Measurements from ENCODE around the gene URB1.
A peak's percentile ranks its signal among the peaks of the same experiment; 100 is the strongest.
"Not testable (repeated sequence)": the region's sequence is repeated elsewhere in the genome, so short reads cannot be mapped to it uniquely, and the experiment has no call there.

Gene URB1

DNA sequence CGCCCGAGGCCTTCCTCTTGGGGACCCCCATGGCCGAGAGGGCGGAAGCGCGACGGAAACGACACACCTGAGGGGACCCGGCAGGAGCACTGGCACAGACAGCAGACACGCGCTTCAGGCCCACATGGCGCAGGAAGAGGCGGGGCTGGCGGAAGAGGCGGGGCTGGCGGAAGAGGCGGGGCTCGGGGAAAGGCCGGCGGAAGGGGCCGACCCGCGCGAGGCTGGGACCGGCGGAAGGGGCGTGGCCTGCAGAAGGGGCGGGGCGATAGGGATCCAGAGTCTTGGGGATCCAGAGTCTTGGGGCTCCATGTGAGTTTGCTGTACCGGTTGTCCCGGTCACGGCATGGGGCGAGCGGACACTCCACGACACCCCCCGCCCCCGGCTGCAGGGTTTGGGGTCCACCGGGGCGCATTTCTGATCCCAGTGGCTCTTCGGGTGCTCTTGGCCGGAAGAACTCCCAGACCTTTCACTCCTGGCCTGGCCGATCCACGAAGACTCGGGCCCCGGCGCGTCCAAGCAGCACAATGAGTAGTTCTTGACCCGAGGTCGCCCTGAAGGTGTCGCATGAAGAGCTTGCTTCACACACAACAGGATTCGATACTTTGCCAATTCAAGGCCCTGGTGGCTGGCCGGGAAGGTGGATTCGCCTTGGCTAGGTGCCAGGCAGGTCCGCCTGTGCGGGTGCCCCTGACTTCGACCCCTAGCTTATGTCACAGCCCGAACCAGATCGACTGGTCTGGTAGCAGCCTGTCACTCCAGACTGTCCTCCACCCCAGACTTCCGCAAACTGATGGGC, at the start of gene URB1:
URB1 (minus strand) TSS at position 133 of the 797 bp plus-strand sequence; CDS start at position 31, 102 bp downstream.
- DNase-seq = peak; percentile 87

DNA sequence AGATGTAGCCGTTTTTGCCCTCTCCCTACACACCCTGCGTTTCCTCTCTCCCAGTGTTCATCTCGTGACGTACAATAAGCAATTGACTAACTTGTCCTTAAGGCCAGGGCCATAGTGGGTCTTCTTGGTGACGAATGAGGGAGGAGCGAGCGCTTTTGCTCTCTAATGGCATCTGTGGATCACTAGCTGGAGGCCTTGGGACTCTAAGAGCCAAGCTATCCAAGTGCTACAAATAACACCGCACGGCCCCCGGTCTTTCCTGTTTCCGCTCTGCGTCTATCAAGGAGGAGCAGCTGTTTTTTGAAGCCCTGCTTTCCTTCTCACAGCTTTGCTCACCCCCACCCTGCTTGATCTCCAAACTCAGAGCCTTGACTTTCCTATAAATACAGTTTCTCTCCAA, 44.9 kb upstream of the URB1 start:
- DNase-seq = no peak

GRCh38 chr21:32432982-32433660, 40.3 kb upstream of the URB1 start:
- not testable (repeated sequence) for DNase-seq

DNA sequence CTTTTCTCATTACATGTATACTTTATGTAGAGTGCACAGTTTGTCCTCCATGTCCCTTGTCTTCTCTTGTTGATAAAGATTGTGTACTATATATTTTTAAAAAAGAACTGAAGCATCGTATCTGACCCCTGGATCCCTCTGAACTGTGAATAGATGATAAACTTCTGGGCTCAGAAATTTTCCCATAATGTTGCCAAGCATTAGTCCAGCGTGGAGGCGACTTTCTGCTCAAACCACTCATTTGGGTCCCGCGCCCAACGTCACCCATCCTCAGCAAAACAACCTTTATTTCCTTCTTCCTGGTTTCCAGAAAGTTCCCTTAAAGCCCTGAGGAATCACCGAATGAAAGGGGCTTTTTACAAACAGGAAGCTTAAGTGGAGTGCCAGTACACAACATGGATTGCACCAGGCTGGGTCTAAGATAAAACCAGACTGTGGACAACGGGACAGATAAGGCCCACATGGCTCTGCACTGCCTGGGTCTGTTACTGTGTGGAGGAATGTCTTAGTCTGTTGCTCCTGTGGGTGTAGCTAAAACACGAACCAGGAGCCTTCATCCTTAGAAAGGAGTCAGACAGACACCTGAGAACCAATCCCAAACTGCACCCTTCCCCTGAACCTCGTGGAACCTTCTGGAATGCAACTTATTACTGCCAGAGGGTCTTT, 35.3 kb upstream of the URB1 start:
- no peak for DNase-seq

DNA sequence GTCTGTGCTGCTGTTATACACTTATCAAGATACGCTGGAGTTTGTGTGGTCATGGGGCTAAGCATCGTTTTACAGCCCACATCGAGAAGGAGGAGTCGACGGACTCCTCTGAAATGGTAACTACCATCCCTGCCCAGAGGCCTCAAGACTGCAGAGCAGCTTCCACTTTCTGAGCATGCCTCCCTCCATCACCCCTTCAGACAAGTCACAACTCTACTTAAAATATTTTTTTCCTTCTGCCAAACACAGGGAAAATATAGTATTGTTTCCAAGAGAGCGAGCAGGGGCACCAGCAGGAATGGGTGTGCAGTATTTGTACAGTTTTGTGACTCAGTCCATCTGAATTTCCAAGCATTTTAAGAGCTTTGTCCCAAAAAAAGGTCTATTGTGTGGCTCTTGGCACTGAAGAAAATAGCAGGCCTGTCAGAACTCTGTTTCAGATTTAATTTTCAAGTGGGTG, 33.8 kb upstream of the URB1 start:
- no peak for DNase-seq

DNA sequence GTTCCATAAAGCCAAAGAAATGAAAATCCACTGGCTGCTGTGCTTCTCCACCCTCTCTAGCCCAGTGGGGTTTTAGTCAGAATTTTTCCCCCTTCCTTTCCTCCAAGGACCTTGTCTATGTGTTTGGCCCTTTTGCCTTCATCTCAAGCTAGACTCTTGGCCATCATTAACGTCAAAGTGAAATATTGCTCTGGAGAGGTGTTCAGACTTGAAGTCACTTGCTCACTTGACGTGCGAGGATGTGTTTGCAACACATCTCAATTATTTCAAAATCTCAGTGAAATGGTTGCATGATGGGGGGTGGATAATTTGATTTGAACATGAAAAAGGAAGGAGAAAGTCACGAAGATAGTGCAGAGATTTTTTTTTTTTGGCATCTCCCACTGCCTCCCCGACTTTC, 33.3 kb upstream of the URB1 start:
- DNase-seq = no peak

- DNase-seq = no peak
Measured at GRCh38 chr21:32425628-32426027, 32.8 kb upstream of the URB1 start.

DNA sequence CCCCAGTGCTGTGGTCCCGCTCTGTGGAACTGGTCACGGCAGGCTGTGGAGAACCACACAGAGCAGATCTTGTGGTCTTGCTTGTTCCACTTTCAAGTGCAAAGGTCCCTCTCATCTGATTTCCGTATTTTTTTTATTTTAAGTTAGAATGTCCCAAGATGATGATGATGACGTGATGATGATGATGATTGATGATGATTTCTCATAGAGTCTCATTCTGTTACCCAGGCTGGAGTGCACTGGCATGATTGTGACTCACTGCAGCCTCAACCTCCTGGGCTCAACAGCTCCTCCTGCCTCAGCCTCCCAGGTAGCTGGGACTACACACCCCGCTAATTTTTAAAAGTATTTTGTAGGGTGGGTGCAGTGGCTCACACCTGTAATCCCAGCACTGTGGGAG, 31.9 kb upstream of the URB1 start:
- DNase-seq = no peak

- DNase-seq = no peak
Measured at GRCh38 chr21:32424191-32424535, 31.4 kb upstream of the URB1 start.

DNA sequence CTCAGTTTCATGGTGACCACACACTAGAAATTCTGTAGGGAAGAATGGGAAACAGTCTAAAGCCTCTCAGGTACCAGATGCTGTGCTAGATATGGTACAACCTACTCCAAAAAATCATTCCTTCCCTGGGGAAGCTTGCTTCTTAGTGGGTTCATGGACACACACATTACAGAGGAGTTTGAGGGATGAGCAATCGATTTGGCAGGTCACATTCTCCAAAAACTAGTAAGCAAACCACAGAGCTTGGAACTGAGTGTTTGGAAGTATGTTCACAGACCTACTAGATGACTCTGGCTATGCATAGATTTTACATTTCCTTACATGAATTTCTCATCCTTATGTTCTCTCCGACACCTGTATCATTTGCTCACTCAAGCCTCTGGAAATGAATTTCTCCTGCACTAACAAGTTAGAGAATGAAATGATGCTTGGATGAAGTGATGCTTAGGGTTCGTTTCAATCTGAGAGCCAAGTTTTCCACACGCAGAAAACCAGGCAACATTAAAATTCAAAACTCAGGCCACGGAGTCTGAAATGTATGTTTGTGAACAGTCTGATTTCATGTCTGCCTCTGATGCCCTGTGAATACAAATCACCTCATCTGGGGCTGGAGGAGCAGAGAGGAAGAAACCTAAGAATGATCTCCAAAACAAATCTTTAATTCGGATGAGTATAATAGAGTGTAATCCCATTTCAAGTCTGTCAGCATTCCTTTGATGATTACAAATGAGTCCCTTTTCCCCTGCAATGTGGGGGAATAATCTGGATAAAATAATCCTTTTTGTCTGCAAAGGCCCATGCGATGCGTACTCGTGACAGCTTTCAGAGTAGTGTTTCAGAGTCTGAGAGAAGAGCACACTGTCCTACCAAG, 30.7 kb upstream of the URB1 start:
- DNase-seq = no peak

DNA sequence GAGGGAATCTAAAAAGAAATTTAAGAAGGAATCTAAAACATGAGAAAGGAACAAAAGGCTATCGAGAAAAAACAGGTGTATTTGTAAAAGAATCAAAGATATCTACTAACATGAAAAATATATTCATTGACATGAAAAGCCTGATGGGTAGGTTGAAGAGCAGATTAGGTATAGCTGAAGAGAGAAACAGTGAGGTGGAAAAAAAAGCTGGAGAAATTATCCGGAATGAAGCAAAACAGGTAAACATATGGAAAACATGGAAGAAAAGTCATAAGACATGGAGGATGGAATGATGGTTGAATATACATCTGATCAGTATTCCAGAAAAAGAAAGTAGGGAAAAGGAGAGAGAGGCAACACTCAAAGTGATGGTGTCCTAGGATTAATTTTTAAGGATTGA, 29.3 kb upstream of the URB1 start:
- no peak for DNase-seq

GRCh38 chr21:32418146-32418545, 25.3 kb upstream of the URB1 start:
- DNase-seq = no peak

GRCh38 chr21:32415451-32416398, 22.9 kb upstream of the URB1 start:
- DNase-seq = no peak

DNA sequence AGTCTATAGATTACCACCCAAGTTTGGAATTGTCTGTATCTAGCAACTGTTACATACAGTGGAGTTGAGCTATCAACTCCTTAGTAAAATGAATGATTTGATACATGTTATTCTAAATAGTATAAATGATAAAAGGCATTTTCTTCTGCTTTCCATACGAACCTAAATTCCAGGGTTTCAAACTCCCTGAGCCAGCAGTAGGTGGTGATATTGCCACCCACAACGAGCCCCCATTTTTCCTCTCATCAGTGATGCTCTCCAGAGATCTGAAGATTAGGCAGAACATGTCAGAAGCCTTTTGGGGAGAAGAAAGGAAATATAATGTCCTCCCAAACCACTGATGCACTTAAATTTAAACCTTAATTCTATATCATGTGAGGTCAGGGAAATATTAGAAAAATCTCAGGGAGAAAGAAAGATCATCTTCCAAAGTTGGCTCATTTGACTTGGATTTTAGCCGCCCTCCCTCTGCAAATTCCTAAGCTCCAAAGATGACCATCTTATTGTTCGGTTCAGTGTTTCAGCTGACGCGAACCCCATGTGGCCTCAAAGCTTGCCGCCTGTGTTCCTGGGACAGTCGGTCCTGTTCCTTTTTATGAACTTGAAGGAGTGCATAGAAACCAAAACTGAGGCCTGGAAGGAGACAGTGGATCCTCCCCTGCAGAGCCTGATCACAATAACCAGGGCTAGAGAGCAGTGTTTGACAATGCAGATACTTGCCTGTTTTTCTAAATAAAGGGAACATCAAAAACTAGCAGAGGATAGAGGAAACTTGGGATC, 22.0 kb upstream of the URB1 start:
- DNase-seq = no peak

GRCh38 chr21:32413697-32414578, 21.1 kb upstream of the URB1 start:
- no peak for DNase-seq

DNA sequence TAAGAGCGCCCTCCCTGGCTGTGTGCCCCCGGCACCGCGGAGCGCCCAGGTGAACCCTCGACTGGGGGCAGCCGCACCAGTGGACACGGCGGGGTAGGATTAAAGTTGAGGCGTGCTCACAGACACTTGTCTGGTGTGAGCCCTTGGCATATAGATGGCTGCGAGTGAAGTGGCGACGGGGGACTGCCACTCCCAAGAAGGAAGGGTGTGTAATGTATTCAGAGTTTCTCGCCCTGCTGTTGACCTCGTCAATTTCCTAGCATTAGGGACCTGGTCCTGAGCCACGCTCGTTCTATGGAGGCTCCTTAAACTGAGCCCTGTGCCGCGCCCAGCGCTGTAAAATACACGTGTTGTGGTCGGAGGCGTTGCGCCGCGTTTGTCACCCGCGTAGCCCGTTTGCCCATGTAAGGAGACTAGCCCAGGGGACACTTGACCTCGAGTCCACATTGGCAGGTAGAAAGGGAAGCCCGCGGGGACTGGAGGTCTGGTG, 20.2 kb upstream of the URB1 start:
- no peak for DNase-seq

- DNase-seq = no peak
Measured at GRCh38 chr21:32412162-32413014, 19.6 kb upstream of the URB1 start, which contains the start of gene EVA1C. Gene EVA1C (plus strand): TSS chr21:32412706. CDS start chr21:32412854, 148 bp downstream.

GRCh38 chr21:32411350-32412161, 18.7 kb upstream of the URB1 start:
- DNase-seq = no peak

All from NK-92 treated with Interleukin-12 subunit alpha and Interleukin-12 subunit beta, amount 100 ng/mL, for 24 hours (cell line).